Hematopoietic multipotent progenitor cell treated with erythropoietin and hydrocortisone succinate and interleukin-3 and kit ligand, for 15 days (in vitro differentiated cells): ENCODE data around the gene TRAPPC12.

Source experiments
- DNase-seq: peaks from one replicate; pipeline ENCODE4 v3.0.0-alpha.2; 2015; ENCODE audit warnings: low spot score

The TRAPPC12 gene

GRCh38 chr2:3454802-3455201 is 75.3 kb downstream of the TRAPPC12 start:
- DNase-seq = no peak

GRCh38 chr2:3456125-3456524 is 76.6 kb downstream of the TRAPPC12 start:
- no peak for DNase-seq

- DNase-seq = no peak
These were observed 78.3 kb downstream of the TRAPPC12 start for GRCh38 chr2:3457524-3458395.

GRCh38 chr2:3458396-3459184 is 79.1 kb downstream of the TRAPPC12 start:
- peak; percentile 19 for DNase-seq

- no peak for DNase-seq
These were observed 79.9 kb downstream of the TRAPPC12 start for GRCh38 chr2:3459185-3460015.

- no peak for DNase-seq
These were observed 80.7 kb downstream of the TRAPPC12 start for GRCh38 chr2:3460156-3460555.

- DNase-seq = no peak
These were observed 81.6 kb downstream of the TRAPPC12 start for GRCh38 chr2:3460831-3461800.

GRCh38 chr2:3461801-3462492 is 82.5 kb downstream of the TRAPPC12 start:
- DNase-seq = peak; percentile 70

GRCh38 chr2:3462493-3463104 is 83.1 kb downstream of the TRAPPC12 start:
- no peak for DNase-seq

GRCh38 chr2:3463186-3463835 is 83.8 kb downstream of the TRAPPC12 start:
- DNase-seq = no peak

GRCh38 chr2:3463944-3464343 is 84.5 kb downstream of the TRAPPC12 start:
- DNase-seq = no peak

GRCh38 chr2:3464401-3465005 is 85.0 kb downstream of the TRAPPC12 start:
- no peak for DNase-seq

GRCh38 chr2:3465328-3465727 is 85.8 kb downstream of the TRAPPC12 start:
- no peak for DNase-seq

GRCh38 chr2:3465844-3466481 is 86.5 kb downstream of the TRAPPC12 start:
- no peak for DNase-seq

GRCh38 chr2:3466482-3466863 is 87.0 kb downstream of the TRAPPC12 start:
- no peak for DNase-seq

- no peak for DNase-seq
These were observed 87.5 kb downstream of the TRAPPC12 start for GRCh38 chr2:3466966-3467365.

GRCh38 chr2:3467654-3468053 is 88.2 kb downstream of the TRAPPC12 start:
- DNase-seq = no peak

GRCh38 chr2:3468296-3468988 is 88.9 kb downstream of the TRAPPC12 start:
- DNase-seq = no peak
